ENCODE results near the gene LTB. TPM values are rescaled to one million over a fixed set of nuclear protein-coding genes. Genes with fewer than 3 reads are reported as not detected.

LTB gene
- polyA plus RNA-seq (ENCODE audit: insufficient read length), result 1.5 TPM

- DNase-seq, result no peak
These were observed at the start of gene LTB for GRCh38 chr6:31582230-31582643. TSS of gene LTB (minus strand) at chr6:31582424. CDS start at chr6:31582417, 7 bp downstream.

- DNase-seq, result no peak
These were observed 49.6 kb upstream of the LTB start for GRCh38 chr6:31631681-31632278.

GRCh38 chr6:31631209-31631608, 49.0 kb upstream of the LTB start:
- no peak for DNase-seq

GRCh38 chr6:31630177-31630934, 48.1 kb upstream of the LTB start:
- DNase-seq, result no peak

GRCh38 chr6:31629014-31629413, 46.8 kb upstream of the LTB start:
- DNase-seq, result no peak

GRCh38 chr6:31627690-31628287, 45.6 kb upstream of the LTB start:
- no peak for DNase-seq

- no peak for DNase-seq
These were observed 44.7 kb upstream of the LTB start for GRCh38 chr6:31626952-31627351.

- no peak for DNase-seq
These were observed 41.8 kb upstream of the LTB start for GRCh38 chr6:31624070-31624469.

GRCh38 chr6:31622684-31623091, 40.5 kb upstream of the LTB start:
- no peak for DNase-seq

- DNase-seq, result no peak
These were observed 39.8 kb upstream of the LTB start for GRCh38 chr6:31621991-31622390.

- no peak for DNase-seq
These were observed 39.2 kb upstream of the LTB start for GRCh38 chr6:31621320-31621939.

- DNase-seq, result peak; percentile 81
These were observed 38.5 kb upstream of the LTB start, which contains the start of gene PRRC2A for GRCh38 chr6:31620586-31621319. TSS of gene PRRC2A (plus strand) at chr6:31620715. CDS start at chr6:31622790, 2,075 bp downstream.

GRCh38 chr6:31619805-31620585, 37.8 kb upstream of the LTB start:
- DNase-seq, result peak; percentile 99

GRCh38 chr6:31617010-31617409, 34.8 kb upstream of the LTB start:
- no peak for DNase-seq

GRCh38 chr6:31615748-31616147, 33.5 kb upstream of the LTB start:
- no peak for DNase-seq

GRCh38 chr6:31614684-31615578, 32.7 kb upstream of the LTB start, which contains the start of gene AIF1:
TSS of gene AIF1 (plus strand) at chr6:31615234. CDS start at chr6:31615330, 96 bp downstream.
- no peak for DNase-seq

GRCh38 chr6:31614075-31614619, 31.9 kb upstream of the LTB start:
- DNase-seq, result no peak

GRCh38 chr6:31610968-31611367, 28.7 kb upstream of the LTB start:
- no peak for DNase-seq

GRCh38 chr6:31609519-31610406, 27.5 kb upstream of the LTB start:
- DNase-seq, result no peak
